OCI-M2 (cell line): ENCODE measurements around the gene DAPK2.
A peak's percentile ranks its signal among the peaks of the same experiment; 100 is the strongest.
"Not testable (repeated sequence)": the region's sequence is repeated elsewhere in the genome, so short reads cannot be mapped to it uniquely, and the experiment has no call there.

Experiments
- DNase-seq: peaks from one replicate; lab custom pipeline; 2025; ENCODE audit not compliant: unreplicated experiment; lab: John Stamatoyannopoulos, UW

DAPK2 gene

DNA sequence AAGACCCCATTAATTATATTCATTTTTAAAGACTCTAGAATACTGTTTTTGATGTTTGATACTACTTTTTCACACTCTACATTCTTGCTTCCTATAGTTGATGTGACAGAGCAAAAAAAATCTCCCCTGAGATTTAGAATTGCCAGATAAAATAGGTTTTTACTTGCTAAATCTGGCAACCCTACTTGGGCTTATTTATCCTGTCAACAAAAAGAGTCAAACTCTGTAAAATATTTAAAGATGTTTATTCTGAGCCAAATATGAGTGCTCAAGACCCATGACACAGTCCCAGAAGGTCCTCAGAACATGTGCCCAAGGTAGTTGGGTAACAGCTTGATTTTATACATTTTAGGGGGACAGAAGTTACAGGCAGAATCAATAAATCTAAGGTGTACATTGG lies 72.3 kb downstream of the DAPK2 start:
- no peak for DNase-seq

- DNase-seq: no peak
Measured at GRCh38 chr15:63973212-63974009, 72.9 kb downstream of the DAPK2 start.

- no peak for DNase-seq
Measured at GRCh38 chr15:63972801-63973200, 73.5 kb downstream of the DAPK2 start.

GRCh38 chr15:63971904-63972303 lies 74.4 kb downstream of the DAPK2 start:
- no peak for DNase-seq

DNA sequence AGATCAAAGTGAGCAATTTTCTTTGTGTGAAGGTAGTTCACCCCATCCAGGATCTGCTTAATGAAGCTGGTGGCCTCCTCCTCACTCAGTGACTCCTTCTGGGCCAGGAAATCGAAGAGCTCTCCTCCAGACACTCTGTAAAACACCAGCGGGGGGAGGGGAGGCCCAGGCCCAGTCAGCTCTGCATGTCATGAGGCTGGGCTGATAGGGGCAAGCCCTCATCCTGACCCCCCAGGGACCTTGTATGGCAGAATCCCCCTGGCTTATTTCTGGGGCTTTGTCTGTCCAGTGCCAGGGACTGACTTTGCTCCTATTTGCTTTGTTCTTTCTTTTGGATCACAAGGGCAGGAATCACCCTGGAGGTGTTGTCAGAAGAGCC lies 74.9 kb downstream of the DAPK2 start:
- no peak for DNase-seq

- DNase-seq: no peak
Measured at GRCh38 chr15:63970621-63971426, 75.5 kb downstream of the DAPK2 start.

- DNase-seq: no peak
Measured at GRCh38 chr15:63969652-63970421, 76.4 kb downstream of the DAPK2 start.

GRCh38 chr15:63968700-63969099 lies 77.6 kb downstream of the DAPK2 start:
- DNase-seq: no peak

DNA sequence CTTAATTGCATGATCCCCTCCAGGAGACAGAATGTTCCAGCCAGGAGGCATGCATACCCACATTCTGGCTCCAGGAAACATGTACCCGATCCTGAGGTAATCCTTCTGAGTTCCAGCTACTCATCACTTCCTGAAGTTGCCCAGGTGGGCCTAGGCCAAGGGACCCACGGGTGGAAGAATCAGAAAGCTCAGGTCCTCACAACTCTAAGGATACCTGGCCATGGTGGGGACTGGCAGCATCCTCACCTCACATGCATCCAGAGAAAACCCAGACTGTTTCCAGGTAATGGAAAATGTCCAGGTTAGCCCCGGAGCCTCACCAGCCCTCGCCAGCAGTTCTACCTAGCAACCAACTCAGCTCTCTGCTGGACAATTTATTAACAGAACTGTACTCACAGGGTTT lies 78.2 kb downstream of the DAPK2 start:
- no peak for DNase-seq

- no peak for DNase-seq
Measured at GRCh38 chr15:63967616-63968015, 78.7 kb downstream of the DAPK2 start.

DNA sequence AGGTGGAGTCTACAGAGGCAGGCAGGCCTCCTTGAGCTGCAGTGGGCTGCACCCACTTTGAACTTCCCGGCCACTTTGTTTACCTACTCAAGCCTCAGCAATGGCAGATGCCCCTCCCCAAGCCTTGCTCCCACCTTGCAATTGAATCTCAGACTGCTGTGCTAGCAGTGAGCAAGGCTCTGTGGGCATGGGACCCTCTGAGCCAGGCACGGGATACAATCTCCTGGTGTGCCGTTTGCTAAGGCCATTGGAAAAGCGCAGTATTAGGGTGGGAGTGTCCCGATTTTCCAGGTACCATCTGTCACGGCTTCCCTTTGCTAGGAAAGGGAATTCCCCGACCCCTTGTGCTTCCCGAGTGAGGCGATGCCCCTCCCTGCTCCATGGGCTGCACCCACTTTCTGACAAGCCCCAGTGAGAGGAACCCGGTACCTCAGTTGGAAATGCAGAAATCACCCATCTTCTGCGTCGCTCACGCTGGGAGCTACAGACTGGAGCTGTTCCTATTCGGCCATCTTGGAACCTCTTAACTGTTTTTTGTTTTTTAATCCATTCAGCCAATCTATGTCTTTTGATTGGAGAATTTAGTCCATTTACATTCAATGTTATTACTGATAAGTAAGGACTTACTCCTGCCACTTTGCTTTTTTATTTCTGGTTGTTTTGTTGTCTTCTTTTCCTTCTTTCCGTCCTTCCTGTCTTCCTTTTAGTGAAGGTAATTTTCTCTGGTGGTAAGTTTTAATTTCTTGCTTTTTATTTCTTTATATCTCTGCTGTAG lies 83.2 kb downstream of the DAPK2 start:
- DNase-seq: not testable (repeated sequence)

DNA sequence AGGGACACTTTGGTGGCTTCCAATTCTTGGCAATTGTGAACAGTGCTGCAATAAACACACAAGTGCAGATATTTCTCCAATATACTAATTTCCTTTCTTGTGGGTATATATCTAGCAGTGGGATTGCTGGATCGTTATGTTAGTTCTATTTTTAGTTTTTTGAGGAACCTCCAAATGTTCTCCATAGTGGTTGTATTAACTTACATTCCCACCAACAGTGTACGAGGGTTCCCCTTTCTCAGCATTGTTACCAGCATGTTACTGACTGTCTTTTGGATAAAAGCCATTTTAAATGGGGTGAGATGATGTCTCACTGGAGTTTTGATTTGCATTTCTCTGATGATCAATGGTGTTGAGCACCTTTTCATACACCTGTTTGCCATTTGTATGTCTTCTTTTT lies 92.8 kb downstream of the DAPK2 start:
- DNase-seq: no peak

- DNase-seq: no peak
Measured at GRCh38 chr15:63950911-63951481, 95.3 kb downstream of the DAPK2 start.

GRCh38 chr15:63948971-63949370 lies 97.3 kb downstream of the DAPK2 start:
- no peak for DNase-seq

DNA sequence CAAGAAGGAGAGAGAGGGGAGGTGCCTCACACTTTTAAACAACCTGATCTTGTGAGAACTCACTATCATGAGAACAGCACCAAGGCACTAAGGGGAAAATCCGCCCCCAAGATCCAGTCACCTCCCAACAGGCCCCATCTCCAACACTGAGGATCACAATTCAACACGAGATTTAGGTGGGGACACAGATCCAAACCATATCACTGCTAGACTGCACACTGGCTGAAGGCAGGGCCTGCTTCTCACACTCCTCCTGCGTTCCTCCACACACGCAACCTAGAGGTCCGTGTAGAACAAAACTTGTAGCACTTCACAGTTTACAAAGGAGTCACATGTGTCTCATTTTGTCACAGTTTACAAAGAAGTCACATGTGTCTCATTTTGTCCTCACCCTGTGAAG lies 97.8 kb downstream of the DAPK2 start:
- DNase-seq: no peak

DNA sequence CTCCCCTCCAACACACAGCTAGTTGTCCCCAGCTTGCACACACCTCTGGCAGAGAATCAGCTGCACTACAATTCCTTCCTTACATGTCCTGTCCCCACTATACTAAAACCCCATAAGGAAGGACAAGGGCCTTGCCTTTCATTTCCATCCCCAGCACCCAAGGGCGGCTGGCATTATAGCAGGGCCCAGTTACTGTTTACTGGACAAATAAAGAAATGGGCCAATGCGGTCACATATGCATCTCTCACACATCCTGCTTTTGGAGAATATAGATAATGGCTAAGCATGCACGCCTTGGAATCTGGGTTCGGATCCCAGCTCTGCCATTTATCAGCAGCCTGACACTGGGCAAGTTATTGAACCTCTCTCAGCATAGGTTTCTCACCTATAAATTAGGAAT lies 99.1 kb downstream of the DAPK2 start:
- no peak for DNase-seq

DNA sequence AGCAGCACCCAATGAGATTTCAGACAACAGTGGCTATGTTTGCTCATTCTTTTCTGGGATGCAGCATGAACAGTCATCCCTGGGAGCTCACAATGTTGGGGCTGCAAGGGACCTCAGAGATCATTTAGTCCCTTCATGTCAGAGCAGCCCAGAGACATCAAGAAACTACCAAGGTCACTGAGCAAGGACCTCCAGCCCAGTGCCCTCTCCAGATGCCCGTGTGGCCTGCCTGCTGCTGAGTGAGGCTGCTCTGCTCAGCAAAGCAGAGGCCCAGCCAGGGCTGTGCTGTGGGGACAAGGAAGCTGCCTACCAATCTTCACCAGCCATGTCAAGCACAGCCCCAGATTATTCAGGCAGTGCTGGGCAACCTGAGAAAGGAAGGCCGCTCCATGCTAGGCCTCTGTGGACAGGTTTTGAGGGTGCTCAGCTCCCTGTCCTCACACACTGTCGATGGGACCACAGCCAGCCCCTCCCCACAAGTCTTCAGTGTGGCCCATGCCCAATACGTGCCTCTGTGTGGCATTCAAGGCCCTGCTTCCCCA lies 99.7 kb downstream of the DAPK2 start:
- DNase-seq: no peak

GRCh38 chr15:63945838-63946298 lies 100.4 kb downstream of the DAPK2 start:
- no peak for DNase-seq

DNA sequence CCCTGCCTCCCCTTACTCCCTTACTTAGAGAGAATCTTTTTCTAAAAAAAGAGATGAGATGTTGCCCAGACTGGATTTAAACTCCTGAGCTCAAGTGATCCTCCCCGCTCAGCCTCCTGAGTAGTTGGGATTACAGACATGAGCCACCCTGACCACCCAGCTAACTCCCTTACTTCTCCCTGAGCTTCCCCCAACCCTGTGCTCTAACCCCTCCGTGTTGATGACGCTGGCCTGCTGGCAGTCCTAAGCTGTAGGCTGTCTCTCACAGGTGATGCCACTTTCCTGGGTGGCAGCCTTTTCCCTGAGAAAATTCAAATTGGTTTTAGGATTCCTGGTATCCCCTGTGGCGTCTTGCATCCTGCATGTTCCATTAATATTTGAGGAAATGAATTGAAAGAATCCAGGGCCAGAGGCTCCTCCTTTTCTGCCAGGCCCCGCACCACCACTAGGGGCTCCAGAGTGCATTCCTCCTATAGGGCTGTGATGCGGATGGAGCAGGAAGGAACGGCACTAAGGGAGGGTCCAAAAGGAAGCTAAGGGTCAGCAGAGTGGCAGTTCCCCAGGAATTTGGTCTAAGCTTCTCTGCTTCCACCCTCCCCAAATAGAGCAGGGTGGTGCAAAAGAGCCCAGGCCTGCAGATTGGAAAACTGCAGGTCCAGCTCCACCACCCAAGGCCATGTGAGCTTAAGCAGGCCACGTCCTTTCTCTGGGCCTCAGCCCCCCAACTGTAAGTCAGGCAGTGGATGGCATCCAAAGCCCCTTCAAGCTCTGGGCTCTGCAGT lies 101.1 kb downstream of the DAPK2 start:
- peak; percentile 5 for DNase-seq

DNA sequence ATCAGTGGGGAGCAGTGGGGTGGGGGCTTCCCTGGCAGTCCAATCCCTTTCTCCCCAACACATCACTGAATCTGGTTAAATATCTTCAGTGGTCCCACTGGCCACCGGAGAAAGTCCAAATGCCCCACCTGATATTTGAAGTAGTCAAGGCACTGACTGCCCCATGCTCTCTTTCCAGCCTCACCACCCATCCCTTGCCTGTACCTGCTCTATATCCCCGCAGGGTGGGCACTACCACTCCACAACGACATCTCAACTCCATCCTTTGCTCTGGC lies 101.7 kb downstream of the DAPK2 start:
- DNase-seq: no peak
